Stimulated activated CD4-positive, alpha-beta T cell treated with anti-CD3 and anti-CD28 coated beads, Interleukin-15, amount 100 ng/mL, for 48 hours (primary cell): Measurements from ENCODE around the gene BOC.

ENCODE experiments used
- DNase-seq, 2 donors: peaks; one replicate each; pipeline ENCODE4 v3.0.0-alpha.2; 2020; ENCODE audit warnings: low read depth in 2 of 2

BOC gene

DNA sequence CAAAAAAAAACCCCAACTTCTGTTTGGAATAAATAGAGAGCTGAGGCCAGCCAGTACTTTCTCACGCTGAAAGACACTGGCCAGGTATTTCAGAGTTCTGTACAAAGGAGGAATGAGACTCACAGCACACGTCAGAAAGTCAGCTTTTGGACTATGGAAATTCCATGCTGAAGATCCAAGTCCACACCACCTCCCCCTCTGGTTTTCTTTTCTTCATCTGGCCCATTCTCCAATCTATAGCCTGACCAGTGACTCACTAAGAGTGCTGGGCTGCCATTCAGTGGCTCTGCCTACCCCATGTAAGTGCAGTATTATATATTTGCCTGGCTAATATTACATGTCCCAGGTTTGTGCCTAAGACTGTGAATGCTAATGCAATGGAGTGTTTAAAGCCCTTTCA lies 13.9 kb downstream of the BOC start:
- DNase-seq, result no peak

DNA sequence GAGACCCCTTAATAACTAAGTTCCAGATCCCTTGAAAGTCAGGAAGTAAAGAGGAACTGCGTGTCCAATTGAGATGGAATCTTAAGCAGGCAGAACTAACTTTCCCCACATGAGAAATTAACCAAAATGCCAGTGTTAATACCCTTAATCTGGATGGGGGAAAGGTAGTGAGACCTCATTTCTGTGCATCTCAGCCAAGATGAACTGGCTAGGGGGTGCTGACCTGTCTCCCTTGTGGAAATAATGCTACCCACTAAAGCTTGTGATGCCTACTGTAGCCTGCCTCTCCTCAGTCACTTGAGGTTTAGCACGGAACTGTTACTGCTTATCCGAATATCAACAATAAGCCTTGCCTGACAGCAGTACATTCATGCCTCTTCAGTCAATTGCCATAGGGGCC lies 15.1 kb downstream of the BOC start:
- no peak for DNase-seq

DNA sequence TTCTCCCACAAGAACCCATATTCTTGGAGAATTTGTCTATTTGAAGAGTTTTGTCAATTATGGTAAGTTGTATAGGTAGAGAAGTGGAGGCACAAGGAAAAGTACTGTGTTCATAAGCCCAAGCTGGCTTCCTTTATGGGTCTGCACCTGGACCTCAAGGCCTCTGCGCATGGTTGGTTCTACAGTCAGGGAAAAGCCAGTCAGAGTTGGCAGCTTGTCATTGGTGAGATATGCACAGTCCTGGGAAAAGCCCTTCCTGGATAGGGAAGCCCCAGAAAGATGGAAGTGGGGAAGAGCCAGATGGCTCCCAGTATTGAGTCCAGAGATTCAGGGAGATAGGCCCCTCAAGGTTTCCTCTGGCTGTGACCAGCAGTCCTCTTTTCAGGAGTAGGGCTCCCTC lies 15.8 kb downstream of the BOC start:
- no peak for DNase-seq

DNA sequence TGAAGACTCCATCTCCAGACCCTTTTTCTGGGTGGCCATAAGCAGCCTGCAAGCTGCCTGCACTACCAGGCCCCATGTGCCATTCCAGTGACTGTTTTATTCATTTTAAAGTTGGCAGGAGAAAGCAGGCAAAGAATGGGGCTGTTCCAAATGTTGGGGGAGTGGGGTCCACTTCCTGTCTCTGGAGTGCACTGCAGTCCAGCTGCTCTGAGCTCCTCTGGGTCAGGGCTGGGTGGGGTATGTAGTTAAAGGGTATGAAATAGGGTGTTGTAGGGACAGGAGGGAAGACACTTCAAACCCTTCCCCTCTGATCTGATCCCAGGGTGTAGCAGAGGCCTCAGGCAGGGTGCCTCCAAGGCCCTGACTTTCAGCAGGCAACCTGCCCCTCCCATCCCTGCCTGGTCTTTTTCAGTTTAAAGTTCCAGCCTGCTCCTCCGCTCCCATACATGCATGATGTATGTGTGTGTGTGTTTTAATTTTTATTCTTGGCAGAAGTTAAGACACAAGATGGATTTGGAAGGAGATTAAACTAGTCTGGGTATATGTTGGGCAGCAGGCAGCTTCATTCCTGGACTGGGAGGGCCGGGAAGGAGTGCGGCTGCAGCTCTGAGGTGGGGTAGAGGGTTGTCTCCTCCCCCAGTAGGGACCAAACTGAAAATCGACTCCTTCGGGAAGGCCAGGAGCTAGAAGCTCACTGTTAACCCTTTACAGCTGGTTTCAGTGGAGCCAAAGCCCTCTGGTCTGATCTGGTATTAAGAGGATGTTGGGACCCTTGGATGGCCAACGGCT lies 17.3 kb downstream of the BOC start:
- DNase-seq, result no peak

DNA sequence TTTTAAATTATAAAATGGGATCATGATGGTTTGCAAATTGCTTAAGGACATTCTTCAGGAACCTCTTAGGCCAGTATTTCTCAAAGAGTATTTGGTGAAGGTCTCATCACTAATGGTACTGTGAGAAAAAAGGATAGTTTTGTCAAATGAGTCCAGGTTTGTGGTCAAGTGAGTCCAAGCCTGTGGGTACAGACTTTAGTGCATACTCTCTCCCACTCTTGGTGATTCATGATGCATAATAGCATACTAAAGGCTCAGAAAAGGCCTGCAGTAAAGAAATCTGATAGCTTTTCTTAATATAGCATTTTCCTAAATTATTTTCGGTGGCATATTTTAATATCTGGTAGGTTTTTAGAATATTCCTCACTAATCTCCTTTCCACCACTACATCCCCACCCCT lies 20.0 kb downstream of the BOC start:
- no peak for DNase-seq

DNA sequence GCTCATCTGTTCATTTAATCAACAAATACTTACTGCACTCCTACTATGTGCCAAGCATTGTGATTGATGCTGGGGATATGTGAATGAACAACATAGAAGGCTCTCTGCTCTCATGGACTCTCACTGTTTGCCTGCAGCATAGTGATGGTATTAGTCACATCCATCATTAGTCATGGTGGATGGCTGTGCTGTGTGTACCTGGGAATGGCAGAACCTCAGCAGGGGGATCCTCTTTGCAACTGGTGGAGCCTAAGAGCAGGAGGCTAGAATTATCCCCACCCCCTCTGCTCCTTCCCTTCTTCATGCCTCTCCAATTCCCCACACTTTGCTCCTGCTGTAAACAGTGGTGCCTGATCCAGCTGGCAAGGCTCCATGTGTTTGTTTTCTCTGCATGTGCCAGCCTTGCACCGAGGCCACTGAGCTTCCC lies 20.5 kb downstream of the BOC start:
- no peak for DNase-seq

DNA sequence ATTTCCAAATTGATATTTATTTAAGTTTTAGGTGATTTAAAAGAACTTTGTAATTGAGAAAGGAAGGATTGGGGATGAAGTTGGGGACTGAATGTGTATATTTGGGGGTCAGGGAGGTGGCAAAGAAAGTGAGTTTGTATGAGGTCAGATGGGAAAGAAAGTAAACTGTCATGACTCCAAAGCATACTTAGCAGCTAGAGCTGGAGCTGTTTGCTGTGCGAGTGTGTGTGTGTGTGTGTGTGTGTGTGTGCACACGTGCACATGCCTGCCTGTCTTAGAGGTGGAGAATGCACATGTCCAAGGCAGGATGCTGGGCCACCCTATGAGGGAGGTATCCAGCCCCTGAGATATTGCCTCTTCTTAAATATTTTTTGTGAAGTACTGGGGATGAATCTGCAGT lies 21.0 kb downstream of the BOC start:
- DNase-seq, result no peak

DNA sequence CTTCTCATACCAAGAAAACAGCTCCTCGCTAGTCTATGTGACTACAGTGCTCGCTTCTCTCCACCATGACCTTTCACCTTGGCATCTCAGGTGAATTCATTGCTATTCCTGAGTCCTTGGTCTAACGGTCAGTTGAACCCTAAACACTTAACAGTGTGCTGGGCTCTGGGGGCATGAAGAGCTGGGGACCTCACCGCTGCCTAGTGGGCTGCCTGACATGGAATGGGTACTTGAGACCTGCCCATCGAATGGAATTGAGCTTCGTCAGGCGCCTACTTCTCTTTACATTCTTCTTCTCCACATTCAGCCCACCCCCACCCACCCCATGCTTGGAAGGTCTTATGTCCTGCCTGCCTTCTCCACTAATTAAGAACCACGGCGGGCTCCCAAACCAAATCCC lies 22.1 kb downstream of the BOC start:
- no peak for DNase-seq

DNA sequence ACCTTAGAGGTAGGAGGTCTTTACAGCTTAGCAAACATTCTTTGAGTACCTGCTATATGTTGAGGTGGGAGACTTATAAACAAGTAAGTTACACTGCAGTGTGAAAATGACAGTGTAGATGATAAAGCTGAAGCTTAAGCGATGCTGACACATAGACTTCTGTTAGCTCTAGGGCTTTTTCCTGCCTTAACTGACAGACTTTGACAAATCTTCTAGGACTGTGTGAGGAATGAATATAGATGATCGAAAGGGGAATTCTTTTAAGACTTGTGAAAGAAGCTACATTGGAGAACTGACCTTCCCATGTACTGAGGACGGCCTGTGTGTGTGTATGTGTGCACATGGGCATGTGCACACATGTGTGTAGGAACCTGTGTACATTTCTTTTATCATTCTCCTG lies 22.7 kb downstream of the BOC start:
- DNase-seq, result no peak

DNA sequence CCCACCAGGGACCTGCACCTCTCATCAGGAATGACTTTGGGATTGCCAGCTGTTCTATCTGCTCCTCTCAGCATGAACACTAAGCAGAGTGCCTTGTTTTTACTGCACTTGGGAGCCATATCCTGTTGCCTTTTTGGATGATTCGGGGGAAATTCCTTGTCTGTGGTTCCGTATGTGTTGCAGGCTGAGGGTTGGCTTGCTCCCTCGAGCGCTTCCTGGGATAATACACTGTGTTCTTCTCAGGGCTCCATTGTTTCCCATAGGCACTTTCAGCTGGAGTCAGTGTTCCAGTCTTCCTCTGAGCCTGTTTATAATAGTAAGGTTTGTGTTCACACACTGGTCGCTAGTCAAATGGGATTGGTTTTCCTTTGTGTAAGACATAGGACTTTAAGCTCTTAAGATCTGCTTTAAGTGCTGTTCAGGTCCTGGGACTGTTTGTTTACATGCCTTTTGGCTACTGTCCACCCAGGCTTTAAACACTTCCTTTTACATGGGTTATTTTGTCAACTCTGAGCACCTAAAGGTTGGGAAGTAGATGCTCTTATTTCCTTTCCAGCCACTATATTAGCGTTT lies 23.4 kb downstream of the BOC start:
- no peak for DNase-seq

DNA sequence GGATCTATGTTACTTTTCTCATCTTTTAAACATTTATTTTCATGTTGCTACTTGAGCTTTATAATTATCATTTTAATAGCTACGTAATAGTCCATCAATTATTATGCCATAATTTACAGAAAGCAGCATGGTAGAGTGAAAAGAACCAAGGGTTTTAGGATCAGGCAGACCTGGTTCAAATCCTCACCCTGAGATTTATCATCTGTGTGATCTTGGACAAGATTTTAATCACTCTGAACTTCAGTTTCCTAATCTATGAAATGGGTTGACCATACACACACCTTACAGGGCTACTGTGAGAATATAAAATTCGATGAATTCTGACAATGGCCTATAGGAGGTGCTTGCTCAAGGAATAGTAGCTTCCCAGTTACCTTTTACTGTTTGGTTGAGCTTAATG lies 27.1 kb downstream of the BOC start:
- DNase-seq, result no peak

DNA sequence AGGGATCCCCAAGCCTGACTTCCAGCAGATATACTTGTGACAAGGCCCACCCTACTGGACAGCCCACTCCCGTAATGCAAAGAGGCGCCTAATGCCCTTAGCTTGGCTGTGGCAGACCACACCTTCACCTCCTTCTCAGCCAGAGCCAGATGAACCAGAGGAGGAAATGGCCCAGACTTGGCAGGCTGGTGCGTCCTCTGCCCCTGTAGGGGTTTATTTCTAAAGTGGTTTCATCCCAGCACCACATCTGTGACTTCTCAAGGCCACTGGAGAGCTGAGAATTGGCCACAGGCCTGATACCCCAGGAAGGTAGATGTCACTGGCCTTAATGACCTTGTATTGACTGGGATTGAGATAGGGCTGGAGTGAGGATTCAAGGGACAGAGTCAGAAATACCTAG lies 29.5 kb downstream of the BOC start:
- no peak for DNase-seq

DNA sequence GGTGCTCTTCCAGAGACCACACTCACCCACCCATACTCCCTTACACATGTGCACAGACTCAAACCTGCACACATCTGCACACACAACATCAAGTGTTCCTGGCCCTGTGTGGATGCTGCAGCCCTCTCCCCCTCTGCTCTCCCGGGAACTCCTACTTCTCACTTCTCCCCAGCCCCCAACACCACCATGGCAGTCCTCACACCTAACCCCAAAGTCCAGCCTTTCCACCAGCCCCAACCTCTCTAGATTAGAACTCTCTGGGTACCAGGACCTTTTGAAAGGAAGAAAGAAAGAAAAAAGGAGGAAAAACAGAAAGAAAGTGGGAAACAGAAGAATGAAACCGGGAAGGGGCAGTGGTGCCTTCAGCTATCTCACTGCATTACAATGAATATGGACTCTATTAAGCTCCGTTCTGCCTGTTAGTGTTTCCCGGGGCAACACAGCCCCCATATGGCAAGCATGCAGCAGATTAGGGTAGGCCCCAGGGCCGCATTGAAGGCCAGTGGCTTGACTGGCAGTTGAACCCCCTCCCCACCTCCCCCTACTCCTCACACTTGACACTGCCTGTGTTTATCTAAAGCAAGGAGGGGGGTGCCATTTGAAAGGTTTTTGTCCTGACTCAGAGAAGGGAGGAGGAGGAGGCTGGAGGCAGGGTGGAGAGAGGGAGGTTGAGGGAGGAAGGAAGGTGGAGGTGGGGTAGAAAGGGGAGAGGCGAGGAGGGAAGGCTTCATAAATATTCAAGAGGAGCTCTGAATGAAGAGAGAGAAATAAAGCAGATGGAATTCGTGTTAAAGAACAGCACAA lies 30.1 kb downstream of the BOC start:
- DNase-seq, result no peak

DNA sequence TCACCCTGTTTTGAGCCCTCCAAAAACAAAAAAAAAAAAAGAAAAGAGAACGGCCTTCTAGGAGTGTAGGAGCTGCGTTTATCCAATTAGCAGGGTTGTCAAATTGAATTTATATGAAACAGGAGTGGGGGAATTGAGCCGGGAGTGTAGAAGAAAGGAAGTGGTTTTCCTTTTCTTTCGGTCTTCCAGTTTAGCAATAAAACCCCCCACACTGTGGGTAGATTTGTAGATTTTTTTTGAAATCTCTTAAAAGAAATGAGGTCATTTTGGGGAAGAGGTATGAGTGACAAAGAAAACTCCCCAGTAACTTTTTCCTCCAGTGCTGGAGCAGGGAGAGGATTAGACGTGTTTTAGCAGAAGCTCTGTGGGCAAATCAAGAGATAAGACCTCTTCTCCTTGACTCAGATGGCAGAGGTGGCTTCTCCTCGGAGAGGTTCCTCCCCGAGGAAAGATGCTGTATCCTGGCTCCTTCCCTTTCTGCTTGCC lies 30.8 kb downstream of the BOC start:
- no peak for DNase-seq

DNA sequence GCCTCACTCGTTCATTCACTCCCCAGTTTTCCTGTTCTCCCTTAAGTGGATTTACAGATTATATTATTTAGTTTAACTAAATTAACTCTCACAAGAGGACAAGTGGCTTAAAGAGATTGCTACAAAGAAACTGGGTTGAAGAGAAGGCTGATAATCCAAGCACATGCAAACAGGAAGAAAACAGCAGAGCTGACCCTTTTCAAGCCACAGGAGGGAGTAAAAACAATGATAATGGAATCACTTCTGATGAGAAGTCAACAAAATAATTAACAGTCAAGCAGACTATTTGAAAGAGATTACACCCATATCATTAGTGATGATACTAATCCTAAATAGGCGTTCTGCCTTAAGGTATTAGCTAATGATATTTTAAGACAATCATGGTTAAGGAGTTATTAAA lies 31.7 kb downstream of the BOC start:
- no peak for DNase-seq

DNA sequence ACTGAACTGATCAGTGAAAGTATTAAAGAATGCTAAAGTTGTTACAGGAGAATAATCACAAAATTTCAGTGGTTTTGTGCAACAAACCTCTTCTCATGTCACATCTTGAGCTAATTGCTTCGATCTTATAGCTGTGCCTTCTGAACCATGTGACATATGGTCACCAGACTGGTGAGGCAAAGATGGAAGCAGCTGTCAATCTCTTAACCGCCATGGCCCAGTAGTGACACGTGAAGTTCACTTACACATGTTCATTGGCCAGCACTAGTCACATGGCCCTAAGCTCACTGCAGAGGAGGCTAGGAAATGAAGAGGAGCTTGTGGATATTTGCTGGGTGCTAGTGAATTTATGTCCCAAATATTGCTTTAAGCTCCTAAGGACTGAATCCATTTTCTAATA lies 32.5 kb downstream of the BOC start:
- DNase-seq, result no peak

DNA sequence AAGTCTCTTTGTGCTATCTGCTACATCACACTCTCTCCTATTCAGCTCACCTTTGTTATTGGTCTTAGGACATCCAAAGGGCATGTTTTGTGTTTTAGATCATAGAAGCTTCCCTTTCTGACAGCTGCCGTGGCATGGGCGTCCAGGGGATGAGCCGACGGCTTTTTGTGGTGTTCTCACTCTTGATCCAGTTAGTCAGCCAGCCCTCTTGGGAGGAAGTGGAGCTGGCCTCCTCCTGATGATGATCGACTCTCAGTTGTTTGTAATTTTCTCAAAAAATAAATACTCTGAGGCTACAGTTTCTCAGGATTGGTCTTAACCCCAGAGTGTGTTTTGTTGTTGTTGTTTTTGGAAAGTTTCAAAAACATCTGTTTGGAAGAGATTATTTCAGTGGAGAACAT lies 34.4 kb downstream of the BOC start:
- no peak for DNase-seq

DNA sequence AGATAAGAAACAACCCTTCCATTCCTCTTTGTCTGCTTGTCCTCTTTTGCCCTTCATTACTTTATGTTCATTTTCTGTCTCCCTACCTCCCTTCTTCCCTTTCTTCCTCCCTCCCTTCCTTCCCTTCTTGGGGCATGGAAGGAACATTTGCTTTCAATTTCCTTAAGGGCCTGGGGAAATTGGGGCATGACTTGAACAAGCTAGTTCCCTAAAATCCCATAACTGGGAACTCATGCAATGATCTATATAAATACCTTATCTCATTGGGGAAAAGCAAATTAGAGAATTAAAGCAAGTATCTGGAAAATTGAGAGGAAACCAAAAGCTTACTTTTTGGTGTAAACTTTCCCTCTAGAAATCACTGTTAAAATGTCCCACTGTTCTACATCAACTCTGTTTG lies 35.7 kb downstream of the BOC start:
- no peak for DNase-seq

DNA sequence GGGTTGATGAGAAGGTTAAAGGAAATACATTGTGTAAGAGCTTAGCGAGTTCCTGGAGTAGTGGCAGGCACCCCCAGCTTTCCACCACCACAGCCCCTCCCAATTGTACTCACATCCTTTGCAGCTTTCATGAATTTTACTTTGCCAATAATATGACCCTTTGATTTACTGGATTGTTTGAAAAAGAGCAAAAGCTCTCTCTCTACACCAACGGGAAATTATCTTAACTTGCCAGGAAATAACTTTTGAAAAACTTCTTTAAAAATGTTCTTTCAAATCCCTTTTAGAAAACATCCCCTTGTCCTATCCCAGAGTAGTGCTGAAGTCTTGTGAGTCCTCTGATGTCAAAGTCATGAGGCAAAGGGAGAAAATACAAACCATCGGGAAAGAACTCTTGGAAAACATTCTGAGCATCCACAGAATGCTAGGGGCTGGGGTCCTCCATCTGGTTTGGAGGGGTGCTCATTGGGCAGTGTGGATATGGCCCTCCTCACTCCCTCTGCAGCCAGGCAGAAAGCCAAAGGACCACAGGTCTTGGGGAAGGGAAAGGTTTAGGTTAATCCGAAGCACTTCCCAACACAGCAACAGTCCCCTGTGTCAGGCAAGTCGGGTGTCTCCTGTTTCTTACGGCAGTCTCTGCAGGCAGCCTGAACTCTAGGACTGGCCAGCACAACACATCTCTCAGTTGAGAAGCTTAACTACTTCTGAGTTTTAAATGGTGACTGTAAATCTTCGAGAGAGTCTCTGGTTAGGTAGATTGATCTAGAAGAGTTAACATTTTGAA lies 36.5 kb downstream of the BOC start:
- no peak for DNase-seq

DNA sequence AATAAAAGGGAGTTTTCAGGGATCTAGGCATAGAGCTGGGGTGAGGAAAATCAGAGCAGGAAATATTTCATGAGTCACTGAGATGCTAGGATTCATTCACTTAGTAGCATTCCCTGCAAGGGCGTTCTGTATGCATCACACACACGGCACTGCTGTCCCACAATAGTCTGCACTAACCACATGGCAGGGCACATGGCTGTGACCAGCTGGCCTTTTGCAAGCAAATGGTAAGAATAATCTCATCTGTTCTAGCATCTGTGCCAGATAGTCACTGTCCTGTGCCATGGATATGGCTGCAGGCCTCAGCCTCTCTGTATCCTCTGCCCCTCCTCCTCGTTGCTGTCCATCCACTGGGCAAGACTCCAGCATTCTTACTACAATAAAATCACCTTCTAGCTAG lies 37.8 kb downstream of the BOC start:
- DNase-seq, result no peak

DNA sequence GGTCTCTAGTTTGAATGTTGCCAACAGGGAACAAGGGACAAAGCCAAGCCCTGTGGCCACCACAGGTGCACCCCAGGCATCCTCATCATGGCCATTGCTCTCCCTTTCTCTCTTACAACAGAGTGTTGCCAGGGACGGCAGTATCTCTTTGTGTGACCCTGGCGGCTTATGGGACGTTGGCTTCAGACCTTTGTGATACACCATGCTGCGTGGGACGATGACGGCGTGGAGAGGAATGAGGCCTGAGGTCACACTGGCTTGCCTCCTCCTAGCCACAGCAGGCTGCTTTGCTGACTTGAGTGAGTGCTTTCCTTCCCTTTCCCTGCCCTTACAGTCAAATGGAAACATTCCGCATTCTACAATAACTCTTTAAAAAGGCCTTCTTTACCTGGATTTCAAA lies 38.2 kb downstream of the BOC start:
- no peak for DNase-seq

DNA sequence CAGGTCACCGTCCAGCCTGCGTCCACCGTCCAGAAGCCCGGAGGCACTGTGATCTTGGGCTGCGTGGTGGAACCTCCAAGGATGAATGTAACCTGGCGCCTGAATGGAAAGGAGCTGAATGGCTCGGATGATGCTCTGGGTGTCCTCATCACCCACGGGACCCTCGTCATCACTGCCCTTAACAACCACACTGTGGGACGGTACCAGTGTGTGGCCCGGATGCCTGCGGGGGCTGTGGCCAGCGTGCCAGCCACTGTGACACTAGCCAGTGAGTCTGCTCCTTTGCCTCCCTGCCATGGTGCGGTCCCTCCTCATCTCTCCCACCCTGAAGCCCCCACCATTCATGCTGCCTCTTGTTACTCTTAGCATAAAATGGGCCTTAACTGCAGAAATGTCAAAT lies 39.2 kb downstream of the BOC start:
- DNase-seq, result no peak
